Tongue (tissue), 2 donors: ENCODE results near the gene BRICD5. TPM values are rescaled to one million over a fixed set of nuclear protein-coding genes. Genes with fewer than 3 reads are reported as not detected.
A peak's percentile ranks its signal among the peaks of the same experiment; 100 is the strongest.

Experiments used
- DNase-seq: peaks from one replicate; pipeline ENCODE4 v3.0.0-alpha.2; 2015
- total RNA-seq: library from RNA; depleted of rRNA; stranded (reverse); fragments of >200 nt; gene quantifications from one replicate; pipeline ENCODE4 v1.2.3, GENCODE V29; 2014

The BRICD5 gene
- total RNA-seq, 1 donor from 2014 or later: 1.9 TPM

GRCh38 chr16:2199095-2199494 lies 11.6 kb downstream of the BRICD5 start:
- no peak for DNase-seq

- no peak for DNase-seq
These were observed 12.4 kb downstream of the BRICD5 start for GRCh38 chr16:2198283-2198682.

GRCh38 chr16:2197765-2198164 lies 12.9 kb downstream of the BRICD5 start:
- DNase-seq: no peak

- no peak for DNase-seq
These were observed 13.6 kb downstream of the BRICD5 start for GRCh38 chr16:2196981-2197511.

GRCh38 chr16:2196162-2196980 lies 14.3 kb downstream of the BRICD5 start, which contains the start of gene CASKIN1:
Gene CASKIN1, minus strand, starts transcription at chr16:2196605. Its CDS starts 173 bp downstream, at chr16:2196432.
- peak; percentile 37 for DNase-seq

- DNase-seq: no peak
These were observed 15.1 kb downstream of the BRICD5 start for GRCh38 chr16:2195322-2196161.

- peak; percentile 57 for DNase-seq
These were observed 15.8 kb downstream of the BRICD5 start for GRCh38 chr16:2194852-2195321.

- peak; percentile 59 for DNase-seq
These were observed 16.4 kb downstream of the BRICD5 start for GRCh38 chr16:2194166-2194834.

GRCh38 chr16:2191446-2191706 lies 19.3 kb downstream of the BRICD5 start:
- no peak for DNase-seq

GRCh38 chr16:2190659-2191445 lies 19.8 kb downstream of the BRICD5 start:
- no peak for DNase-seq

- no peak for DNase-seq
These were observed 20.5 kb downstream of the BRICD5 start for GRCh38 chr16:2190002-2190658.

- DNase-seq: no peak
These were observed 21.3 kb downstream of the BRICD5 start for GRCh38 chr16:2189252-2189893.

GRCh38 chr16:2188395-2188794 lies 22.3 kb downstream of the BRICD5 start:
- DNase-seq: no peak

GRCh38 chr16:2187212-2187611 lies 23.5 kb downstream of the BRICD5 start:
- DNase-seq: no peak

- DNase-seq: no peak
These were observed 24.2 kb downstream of the BRICD5 start for GRCh38 chr16:2186505-2186904.

- no peak for DNase-seq
These were observed 24.6 kb downstream of the BRICD5 start for GRCh38 chr16:2186064-2186463.

GRCh38 chr16:2184962-2185361 lies 25.7 kb downstream of the BRICD5 start:
- no peak for DNase-seq

GRCh38 chr16:2184346-2184745 lies 26.3 kb downstream of the BRICD5 start:
- no peak for DNase-seq

GRCh38 chr16:2183671-2184070 lies 27.0 kb downstream of the BRICD5 start:
- no peak for DNase-seq

- DNase-seq: no peak
These were observed 28.7 kb downstream of the BRICD5 start for GRCh38 chr16:2181952-2182351.
